GM18909 (cell line): ENCODE data around the gene BOD1.

ENCODE experiments used
- ATAC-seq: cut with Tn5 transposase; IDR thresholded peaks from one replicate; pipeline ENCODE4 v1.9.1; 2021; ENCODE audit warnings: mild to moderate bottlenecking; ENCODE audit not compliant: unreplicated experiment, poor library complexity

The BOD1 gene

GRCh38 chr5:173582216-173583111 lies 34.0 kb downstream of the BOD1 start:
- ATAC-seq = no peak

GRCh38 chr5:173581408-173582215 lies 34.8 kb downstream of the BOD1 start:
- ATAC-seq = no peak

GRCh38 chr5:173578947-173579615 lies 37.4 kb downstream of the BOD1 start:
- ATAC-seq = no peak

- no peak for ATAC-seq
Measured at GRCh38 chr5:173577817-173578216, 38.6 kb downstream of the BOD1 start.

GRCh38 chr5:173577166-173577565 lies 39.3 kb downstream of the BOD1 start:
- ATAC-seq = no peak

- no peak for ATAC-seq
Measured at GRCh38 chr5:173575985-173576384, 40.5 kb downstream of the BOD1 start.

- no peak for ATAC-seq
Measured at GRCh38 chr5:173574983-173575382, 41.5 kb downstream of the BOD1 start.

- peak; percentile 63 for ATAC-seq
Measured at GRCh38 chr5:173573126-173573960, 43.1 kb downstream of the BOD1 start.

- no peak for ATAC-seq
Measured at GRCh38 chr5:173572431-173573125, 43.9 kb downstream of the BOD1 start.

GRCh38 chr5:173570321-173571090 lies 45.9 kb downstream of the BOD1 start:
- no peak for ATAC-seq

- no peak for ATAC-seq
Measured at GRCh38 chr5:173568703-173569102, 47.7 kb downstream of the BOD1 start.

GRCh38 chr5:173568128-173568527 lies 48.3 kb downstream of the BOD1 start:
- ATAC-seq = no peak

GRCh38 chr5:173567548-173567947 lies 48.9 kb downstream of the BOD1 start:
- ATAC-seq = no peak

GRCh38 chr5:173565491-173566072 lies 50.9 kb downstream of the BOD1 start:
- ATAC-seq = no peak

GRCh38 chr5:173564106-173564505 lies 52.3 kb downstream of the BOD1 start:
- no peak for ATAC-seq

- ATAC-seq = no peak
Measured at GRCh38 chr5:173563246-173563645, 53.2 kb downstream of the BOD1 start.

- ATAC-seq = no peak
Measured at GRCh38 chr5:173562451-173562850, 54.0 kb downstream of the BOD1 start.
